ENCODE results near the gene BTN3A1. TPM values are rescaled to one million over a fixed set of nuclear protein-coding genes. Genes with fewer than 3 reads are reported as not detected.
A peak's percentile ranks its signal among the peaks of the same experiment; 100 is the strongest.

BTN3A1 gene
- total RNA-seq, 4 donors from 2014 or later, result 34.9 to 84.2 (median 48.5) TPM

GRCh38 chr6:26411751-26412150, 9.7 kb downstream of the BTN3A1 start:
- TF ChIP-seq POLR2A (IDR thresholded peaks at IDR 0.05) (no peak), CTCF (IDR thresholded peaks at IDR 0.05) (no peak)
- no peak overlapping the region for H3K27ac ChIP-seq
- H3K9me3 ChIP-seq, result no peaks in the 10 kb centered on the region
- DNase-seq, result no peak
- no peaks in the 10 kb centered on the region for H3K4me1 ChIP-seq
- H3K36me3 ChIP-seq, result peaks cover 0 to 59% (median 0%) of the 10 kb centered on the region in 3 donors
- no peak overlapping the region for H3K4me3 ChIP-seq
- H3K27me3 ChIP-seq, result no peaks in the 10 kb centered on the region

GRCh38 chr6:26412228-26412627, 10.2 kb downstream of the BTN3A1 start:
- Histone ChIP-seq H3K27me3 (no peaks in the 10 kb centered on the region), H3K4me3 (no peak overlapping the region), H3K4me1 (no peaks in the 10 kb centered on the region), H3K36me3 (peaks cover 0 to 55% (median 0%) of the 10 kb centered on the region in 3 donors), H3K9me3 (no peaks in the 10 kb centered on the region), H3K27ac (no peak overlapping the region)
- TF ChIP-seq POLR2A (IDR thresholded peaks at IDR 0.05) (no peak), CTCF (IDR thresholded peaks at IDR 0.05) (no peak)
- DNase-seq, result no peak

GRCh38 chr6:26412954-26413353, 10.9 kb downstream of the BTN3A1 start:
- Histone ChIP-seq H3K27ac (no peak overlapping the region), H3K36me3 (peaks cover 0 to 48% (median 0%) of the 10 kb centered on the region in 3 donors), H3K4me1 (no peaks in the 10 kb centered on the region), H3K4me3 (no peak overlapping the region), H3K27me3 (no peaks in the 10 kb centered on the region), H3K9me3 (peaks cover 0 to 1% (median 0%) of the 10 kb centered on the region in 4 donors)
- TF ChIP-seq POLR2A (IDR thresholded peaks at IDR 0.05) (no peak), CTCF (IDR thresholded peaks at IDR 0.05) (no peak)
- no peak for DNase-seq

GRCh38 chr6:26414281-26414680, 12.2 kb downstream of the BTN3A1 start:
- no peak overlapping the region for H3K4me3 ChIP-seq
- H3K36me3 ChIP-seq, result peaks cover 0 to 36% (median 0%) of the 10 kb centered on the region in 3 donors
- H3K27ac ChIP-seq, result no peak overlapping the region
- TF ChIP-seq POLR2A (IDR thresholded peaks at IDR 0.05), result no peak
- no peak for TF ChIP-seq CTCF (IDR thresholded peaks at IDR 0.05)
- no peaks in the 10 kb centered on the region for H3K27me3 ChIP-seq
- no peak for DNase-seq
- peaks cover 0 to 6% (median 0%) of the 10 kb centered on the region in 4 donors for H3K9me3 ChIP-seq
- H3K4me1 ChIP-seq, result no peaks in the 10 kb centered on the region

- no peak for DNase-seq
- H3K27ac ChIP-seq, result peak overlapping the region in 1 of 4 donors; percentile 65
- TF ChIP-seq CTCF (IDR thresholded peaks at IDR 0.05) (no peak), POLR2A (IDR thresholded peaks at IDR 0.05) (no peak)
- peaks cover 0 to 6% (median 0%) of the 10 kb centered on the region in 4 donors for H3K9me3 ChIP-seq
- no peaks in the 10 kb centered on the region for H3K27me3 ChIP-seq
- H3K36me3 ChIP-seq, result peaks cover 0 to 27% (median 0%) of the 10 kb centered on the region in 3 donors
- H3K4me1 ChIP-seq, result no peaks in the 10 kb centered on the region
- no peak overlapping the region for H3K4me3 ChIP-seq
Measured at GRCh38 chr6:26415036-26415614, 13.1 kb downstream of the BTN3A1 start.
